H1 (cell line): ENCODE measurements around the gene RASSF5. TPM values are rescaled to one million over a fixed set of nuclear protein-coding genes. Genes with fewer than 3 reads are reported as not detected.

ENCODE experiments used
- CTCF ChIA-PET: fragments of 300-600 bp; sonication (Branson Sonifier 250); formaldehyde crosslinking; loops from one replicate; lab custom pipeline; 2021; ENCODE audit not compliant: partially characterized antibody; lab: Charles Lee
- POLR2A ChIA-PET: fragments of 300-600 bp; sonication (Branson Sonifier 250); formaldehyde crosslinking; loops from one replicate; lab custom pipeline; 2021; ENCODE audit warnings: inconsistent platforms; ENCODE audit not compliant: partially characterized antibody; lab: Charles Lee
- DNase-seq, 2 experiments: peaks; one replicate each; pipeline versions ENCODE4 v3.0.0 to v3.0.0-alpha.2; 2010 to 2022; ENCODE audit warnings: low spot score in 2 of 2, low read depth in 1 of 2, mixed read lengths in 1 of 2
- FAIRE-seq: peaks from 2 replicates; lab custom pipeline; 2011; peaks lifted over from hg19 to GRCh38; lab: Jason Lieb, UNC
- H2AFZ ChIP-seq: 2 replicates; pipeline ENCODE4 v1.8.1; 2012; ENCODE audit warnings: low read length, inconsistent platforms
- H2AK5ac ChIP-seq: 2 replicates; pipeline ENCODE4 v1.6.1; 2013; ENCODE audit warnings: low read depth, low read length
- H2BK120ac ChIP-seq: replicated peaks from 2 replicates; pipeline ENCODE3; 2013; ENCODE audit warnings: low read depth, low read length, inconsistent platforms
- H2BK12ac ChIP-seq: 2 replicates; pipeline ENCODE4 v1.6.1; 2013; ENCODE audit warnings: low read depth, low read length
- H2BK15ac ChIP-seq: 2 replicates; pipeline ENCODE4 v1.6.1; 2013; ENCODE audit warnings: low read length
- H2BK20ac ChIP-seq: 2 replicates; pipeline ENCODE4 v1.6.1; 2013; ENCODE audit warnings: low read length
- H2BK5ac ChIP-seq: 2 replicates; pipeline ENCODE4 v1.6.1; 2013; ENCODE audit warnings: low read depth, low read length
- H3K14ac ChIP-seq: 2 replicates; pipeline ENCODE4 v1.6.1; 2013; ENCODE audit warnings: inconsistent platforms; ENCODE audit not compliant: insufficient read length
- H3K18ac ChIP-seq: 2 replicates; pipeline ENCODE4 v1.6.1; 2013; ENCODE audit warnings: low read length; ENCODE audit errors: extremely low read depth
- H3K23ac ChIP-seq: 2 replicates; pipeline ENCODE4 v1.6.1; 2013; ENCODE audit warnings: inconsistent platforms; ENCODE audit not compliant: insufficient read length
- H3K23me2 ChIP-seq: 2 replicates; pipeline ENCODE4 v1.6.1; 2013; ENCODE audit warnings: low read depth, low read length
- H3K27ac ChIP-seq: 2 replicates; pipeline ENCODE4 v1.6.1; 2011; ENCODE audit warnings: low read depth, low read length, inconsistent platforms
- H3K27me3 ChIP-seq, 4 experiments: replicated peaks in 1 of 4; 1 replicate in 1 of 4; 2 replicates in 3 of 4; pipeline versions ENCODE4 v1.6.1 to v1.8.1; 2011 to 2013; ENCODE audit warnings: low read length in 3 of 4, mild to moderate bottlenecking in 3 of 4, inconsistent platforms in 2 of 4, mixed read lengths in 2 of 4, moderate library complexity in 1 of 4; ENCODE audit not compliant: control insufficient read depth in 3 of 4, insufficient read depth in 3 of 4; ENCODE audit errors: extremely low read depth in 1 of 4
- H3K36me3 ChIP-seq, 4 experiments: 2 replicates each; pipeline versions ENCODE4 v1.6.1 to v1.8.1; 2011 to 2013; ENCODE audit warnings: mild to moderate bottlenecking in 4 of 4, low read length in 3 of 4, moderate library complexity in 2 of 4, control low read depth in 1 of 4, inconsistent platforms in 1 of 4; ENCODE audit not compliant: insufficient read depth in 4 of 4, control insufficient read depth in 2 of 4
- H3K4ac ChIP-seq: replicated peaks from 2 replicates; pipeline ENCODE3; 2013; ENCODE audit warnings: low read length, low read depth, mixed read lengths, inconsistent platforms; ENCODE audit not compliant: insufficient read length
- H3K4me1 ChIP-seq, 4 experiments: replicated peaks in 1 of 4; 1 replicate in 1 of 4; 2 replicates in 3 of 4; pipeline versions ENCODE4 v1.6.1 to v1.8.1; 2011 to 2013; ENCODE audit warnings: low read length in 3 of 4, inconsistent platforms in 2 of 4, mixed read lengths in 1 of 4; ENCODE audit not compliant: insufficient read depth in 4 of 4, control insufficient read depth in 3 of 4
- H3K4me2 ChIP-seq, 2 experiments: 2 replicates each; pipeline versions ENCODE4 v1.6.1 to v1.8.1; 2011 to 2013; ENCODE audit warnings: low read depth in 2 of 2, low read length in 2 of 2, control low read depth in 1 of 2, inconsistent platforms in 1 of 2, mild to moderate bottlenecking in 1 of 2; ENCODE audit not compliant: insufficient read depth in 1 of 2
- H3K4me3 ChIP-seq, 4 experiments: fragments of 200-600, 300-600 bp in 1 of 4; sonication (generic), shearing (Covaris generic), sonication (Bioruptor Twin) in 1 of 4; 2 replicates each; pipeline versions ENCODE4 v1.5.1 to v1.8.1; 2011 to 2016; ENCODE audit warnings: low read length in 4 of 4, low read depth in 3 of 4, control low read depth in 2 of 4, inconsistent platforms in 2 of 4, mild to moderate bottlenecking in 2 of 4, mixed read lengths in 1 of 4, moderate library complexity in 1 of 4; ENCODE audit not compliant: insufficient read depth in 2 of 4; ENCODE audit errors: extremely low read depth in 1 of 4
- H3K56ac ChIP-seq: replicated peaks from 2 replicates; pipeline ENCODE3; 2013; ENCODE audit warnings: low read depth, mild to moderate bottlenecking, mixed read lengths, low read length, inconsistent platforms; ENCODE audit not compliant: insufficient read length
- H3K79me1 ChIP-seq: 2 replicates; pipeline ENCODE4 v1.6.1; 2013; ENCODE audit warnings: low read depth, low read length, control low read depth
- H3K79me2 ChIP-seq, 2 experiments: 2 replicates each; pipeline versions ENCODE4 v1.6.1 to v1.8.1; 2012 to 2013; ENCODE audit warnings: low read length in 2 of 2, mild to moderate bottlenecking in 2 of 2, inconsistent platforms in 1 of 2; ENCODE audit not compliant: insufficient read depth in 2 of 2, control insufficient read depth in 1 of 2
- H3K9ac ChIP-seq, 4 experiments: replicated peaks in 1 of 4; 1 replicate in 1 of 4; 2 replicates in 3 of 4; pipeline versions ENCODE4 v1.6.1 to v1.8.1; 2011 to 2013; ENCODE audit warnings: low read depth in 3 of 4, low read length in 3 of 4, control low read depth in 2 of 4, mild to moderate bottlenecking in 2 of 4, moderate library complexity in 2 of 4, inconsistent platforms in 1 of 4; ENCODE audit errors: extremely low read depth in 1 of 4
- H3K9me3 ChIP-seq, 2 experiments: 2 replicates each; pipeline versions ENCODE4 v1.6.1 to v1.8.1; 2012 to 2013; ENCODE audit warnings: mild to moderate bottlenecking in 2 of 2, moderate library complexity in 2 of 2, control low read depth in 1 of 2, inconsistent platforms in 1 of 2, low read depth in 1 of 2, low read length in 1 of 2, mixed read lengths in 1 of 2; ENCODE audit not compliant: insufficient read depth in 2 of 2
- H4K20me1 ChIP-seq, 2 experiments: replicated peaks in 1 of 2; 2 replicates each; pipeline versions ENCODE3 to v1.8.1; 2011 to 2013; ENCODE audit warnings: inconsistent platforms in 2 of 2, low read length in 2 of 2, mild to moderate bottlenecking in 1 of 2; ENCODE audit not compliant: insufficient read depth in 2 of 2, control insufficient read depth in 1 of 2
- H4K5ac ChIP-seq: 2 replicates; pipeline ENCODE4 v1.6.1; 2013; ENCODE audit warnings: low read length, low read depth, mixed read lengths, inconsistent platforms; ENCODE audit not compliant: insufficient read length
- H4K8ac ChIP-seq: 2 replicates; pipeline ENCODE4 v1.8.0; 2013; ENCODE audit warnings: mild to moderate bottlenecking, moderate library complexity, low read length, inconsistent platforms; ENCODE audit not compliant: insufficient read depth; ENCODE audit errors: extremely low read depth
- H4K91ac ChIP-seq: replicated peaks from 2 replicates; pipeline ENCODE3; 2013; ENCODE audit warnings: low read length, mixed read lengths, inconsistent platforms; ENCODE audit not compliant: insufficient read length
- RFX5 ChIP-seq: IDR thresholded peaks from 2 replicates; pipeline ENCODE4 v1.6.1; 2011; ENCODE audit warnings: low read depth, low read length, improper control_type of control experiment, borderline replicate concordance
- WGBS, 2 experiments: shearing (Covaris generic) in 1 of 2; methylation state at CpG; one replicate each; pipeline versions ENCODE4 v1.1.6 to v1.1.7; 2013 to 2015; ENCODE audit warnings: low lambda C conversion rate in 2 of 2, mixed read lengths in 2 of 2, inconsistent platforms in 1 of 2, low coverage in 1 of 2, missing lambda C conversion rate in 1 of 2; ENCODE audit not compliant: insufficient replicate concordance in 2 of 2, insufficient coverage in 1 of 2, insufficient read length in 1 of 2; ENCODE audit errors: extremely low coverage in 1 of 2, missing lambda C conversion rate in 1 of 2; 5-methylcytosine and 5-hydroxymethylcytosine counted together
- polyA plus RNA-seq, 7 experiments: library from polyadenylated mRNA; depleted of rRNA in 3 of 7; stranded (reverse) in 5 of 7; unstranded in 2 of 7; fragments of >200 nt in 5 of 7; fragments of 200-250 nt in 2 of 7; gene quantifications; 1 replicate in 5 of 7; 2 replicates in 1 of 7; 4 replicates in 1 of 7; pipeline versions ENCODE4 v1.2.1 to v1.2.3, GENCODE V29; 2011 to 2013; ENCODE audit warnings: missing spikeins in 2 of 7, mixed read lengths in 2 of 7
- total RNA-seq: library from RNA; stranded (reverse); fragmentation: NEBNext Ultra II Directional; extraction: Animal tissue kit (Norgen Biotek cat#: 25700); gene quantifications from 2 replicates; pipeline ENCODE4 v1.2.1, GENCODE V29; 2021

The RASSF5 gene
- total and polyA plus RNA-seq, 2 of the 8 experiments (the other 6 are each of a cell fraction or from before 2014, with no cell fraction given), result 0.82 to 1.8 TPM

DNA sequence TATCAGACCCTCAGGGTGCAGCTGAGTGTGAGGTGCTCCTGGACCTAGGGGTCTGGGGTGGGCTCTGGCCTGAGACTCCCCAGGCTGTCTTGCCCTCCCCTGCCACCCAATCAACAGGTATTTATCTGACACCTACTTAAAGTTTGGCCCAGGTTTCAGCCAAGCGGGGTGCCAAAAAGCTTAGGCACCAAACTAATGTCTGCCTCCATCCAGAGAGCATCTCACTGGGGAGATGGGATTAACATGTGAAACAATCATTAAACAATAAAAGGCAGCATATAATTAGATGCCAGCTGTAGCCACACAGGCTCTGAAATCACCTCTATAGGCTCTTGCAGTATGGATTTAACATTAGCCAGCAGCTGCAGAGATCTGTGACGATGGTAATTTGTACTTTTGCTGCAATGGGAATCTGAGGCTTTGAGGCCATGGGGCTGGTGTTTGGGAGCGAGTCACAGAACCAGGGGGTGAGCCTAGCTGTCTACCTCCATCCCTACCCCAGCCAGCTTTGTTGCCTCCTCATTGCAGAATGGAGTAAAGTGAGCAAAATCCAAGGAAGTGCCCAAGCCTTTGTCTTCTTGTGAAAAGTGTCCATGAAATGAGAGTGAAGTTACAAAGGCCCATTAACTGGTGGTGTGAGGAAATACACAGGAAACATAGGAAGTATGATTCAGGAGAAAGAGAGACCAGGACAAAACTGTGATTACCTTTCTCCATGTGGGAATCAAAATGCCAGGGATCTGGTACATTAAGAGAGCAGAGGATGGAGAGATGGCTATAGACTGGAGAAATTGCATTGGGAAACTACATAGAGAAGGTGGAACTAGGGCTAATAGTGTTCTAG is 68.8 kb downstream of the RASSF5 start:
- no peaks in the 10 kb centered on the region for H3K4me1 ChIP-seq
- no peak overlapping the region for H2BK20ac ChIP-seq
- ChIA-PET CTCF (interaction anchor here (1.0 to 16.9 kb wide), 12 partner anchors 8 to 104 kb away, joined by 3 to 298 read pairs (median 6); no protein-coding TSS in a partner anchor), POLR2A (interaction anchor here (1.2 kb wide), 1 partner anchor 12 kb away, joined by 3 read pairs; no protein-coding TSS in a partner anchor)
- no peaks in the 10 kb centered on the region for H3K79me2 ChIP-seq
- H3K9ac ChIP-seq, result no peak overlapping the region
- H4K20me1 ChIP-seq, result no peaks in the 10 kb centered on the region
- no peak overlapping the region for H2AFZ ChIP-seq
- H4K5ac ChIP-seq, result no peak overlapping the region
- H3K23ac ChIP-seq, result no peak overlapping the region
- H3K27me3 ChIP-seq, result 0 out of 7 replicates have a peak, but pooled peaks cover 0 to 3% (median 0%) of the 10 kb centered on the region in 4 experiments
- no peak overlapping the region for H3K4me2 ChIP-seq
- no peak overlapping the region for H3K4me3 ChIP-seq
- H2BK12ac ChIP-seq, result no peak overlapping the region
- no peak overlapping the region for H3K56ac ChIP-seq
- DNase-seq (no peak), FAIRE-seq (no peak)
- no peak overlapping the region for H2BK120ac ChIP-seq
- no peak overlapping the region for H2BK5ac ChIP-seq
- H3K27ac ChIP-seq, result no peak overlapping the region
- no peaks in the 10 kb centered on the region for H3K36me3 ChIP-seq
- WGBS, 2 experiments, result 84% methylated on average over 3 of the region's 3 CpGs; no CpG with 5 or more reads in 1 of the 2 experiments
- no peaks in the 10 kb centered on the region for H3K23me2 ChIP-seq
- no peaks in the 10 kb centered on the region for H3K9me3 ChIP-seq
- H3K18ac ChIP-seq, result no peak overlapping the region
- no peak overlapping the region for H4K8ac ChIP-seq
- no peak overlapping the region for H2BK15ac ChIP-seq
- no peaks in the 10 kb centered on the region for H3K79me1 ChIP-seq
- H3K4ac ChIP-seq, result no peak overlapping the region
- H4K91ac ChIP-seq, result no peak overlapping the region
- no peak for TF ChIP-seq RFX5
- H2AK5ac ChIP-seq, result no peak overlapping the region
- no peak overlapping the region for H3K14ac ChIP-seq
